SK-N-SH treated with all-trans-retinoic acid at 6 μM for 48 hours (cell line): Measurements from ENCODE around the gene GLI2.

Experiments
- ATAC-seq: fragments of 200-7000 bp; cut with Tn5 transposase; 3 replicates; pipeline ENCODE4 v1.9.1; 2020; ENCODE audit warnings: mild to moderate bottlenecking, moderate library complexity
- BACH2 ChIP-seq: fragments of 250-450 bp; sonication (Bioruptor Pico); IDR thresholded peaks from 2 replicates; pipeline ENCODE4 v1.9.0; 2021; ENCODE audit warnings: mild to moderate bottlenecking, borderline replicate concordance
- CREB5 ChIP-seq: fragments of 250-450 bp; sonication (Bioruptor Pico); IDR thresholded peaks from 2 replicates; pipeline ENCODE4 v1.5.1; 2020; ENCODE audit warnings: low read depth, mild to moderate bottlenecking, moderate library complexity
- CSDC2 ChIP-seq: fragments of 250-450 bp; sonication (Bioruptor Pico); IDR thresholded peaks from 2 replicates; pipeline ENCODE4 v1.5.0; 2020; ENCODE audit warnings: mild to moderate bottlenecking, moderate library complexity
- CSRNP3 ChIP-seq: fragments of 250-450 bp; sonication (Bioruptor Pico); IDR thresholded peaks from 2 replicates; pipeline ENCODE4 v1.5.1; 2021; ENCODE audit warnings: mild to moderate bottlenecking, moderate library complexity
- ESRRG ChIP-seq: fragments of 250-450 bp; sonication (Bioruptor Pico); IDR thresholded peaks from 2 replicates; pipeline ENCODE4 v1.6.1; 2021; ENCODE audit warnings: mild to moderate bottlenecking
- GLIS3 ChIP-seq: fragments of 250-450 bp; sonication (Bioruptor Pico); IDR thresholded peaks from 2 replicates; pipeline ENCODE4 v1.5.0; 2020; ENCODE audit warnings: mild to moderate bottlenecking, moderate library complexity
- ISL1 ChIP-seq: fragments of 250-450 bp; sonication (Bioruptor Pico); IDR thresholded peaks from 2 replicates; pipeline ENCODE4 v2.1.2; 2022; ENCODE audit warnings: mild to moderate bottlenecking, moderate library complexity
- OSR1 ChIP-seq: fragments of 250-450 bp; sonication (Bioruptor Pico); IDR thresholded peaks from 2 replicates; pipeline ENCODE4 v1.8.0; 2022; ENCODE audit warnings: moderate library complexity, mild to moderate bottlenecking, inconsistent platforms
- PATZ1 ChIP-seq: fragments of 250-450 bp; sonication (Bioruptor Pico); IDR thresholded peaks from 2 replicates; pipeline ENCODE4 v1.8.0; 2020; ENCODE audit warnings: mild to moderate bottlenecking, moderate library complexity, borderline replicate concordance
- POU6F1 ChIP-seq: fragments of 250-450 bp; sonication (Bioruptor Pico); IDR thresholded peaks from 2 replicates; pipeline ENCODE4 v1.8.0; 2021; ENCODE audit warnings: low read depth, mild to moderate bottlenecking, moderate library complexity, borderline replicate concordance
- PPARA ChIP-seq: fragments of 250-450 bp; sonication (Bioruptor Pico); IDR thresholded peaks from 2 replicates; pipeline ENCODE4 v1.5.0; 2020; ENCODE audit warnings: mild to moderate bottlenecking, borderline replicate concordance
- RARB ChIP-seq: fragments of 250-450 bp; sonication (Bioruptor Pico); IDR thresholded peaks from 2 replicates; pipeline ENCODE4 v1.8.0; 2021; ENCODE audit warnings: mild to moderate bottlenecking, moderate library complexity
- SNAI2 ChIP-seq: fragments of 250-450 bp; sonication (Bioruptor Pico); IDR thresholded peaks from 2 replicates; pipeline ENCODE4 v1.5.0; 2020; ENCODE audit warnings: mild to moderate bottlenecking, moderate library complexity
- TOX ChIP-seq: fragments of 250-450 bp; sonication (Bioruptor Pico); IDR thresholded peaks from 2 replicates; pipeline ENCODE4 v1.8.0; 2021; ENCODE audit warnings: mild to moderate bottlenecking, moderate library complexity, borderline replicate concordance
- TSHZ2 ChIP-seq: fragments of 250-450 bp; sonication (Bioruptor Pico); IDR thresholded peaks from 2 replicates; pipeline ENCODE4 v1.5.0; 2020; ENCODE audit warnings: mild to moderate bottlenecking, moderate library complexity
- ZC3H10 ChIP-seq: fragments of 250-450 bp; sonication (Bioruptor Pico); IDR thresholded peaks from 2 replicates; pipeline ENCODE4 v1.5.1; 2021; ENCODE audit warnings: mild to moderate bottlenecking, moderate library complexity
- ZFP3 ChIP-seq: fragments of 250-450 bp; sonication (Bioruptor Pico); IDR thresholded peaks from 2 replicates; pipeline ENCODE4 v1.5.0; 2020; ENCODE audit warnings: mild to moderate bottlenecking, moderate library complexity
- ZFP30 ChIP-seq: fragments of 450-650 bp; formaldehyde crosslinking; IDR thresholded peaks from 2 replicates; pipeline ENCODE4 v1.5.0; 2022; ENCODE audit warnings: mild to moderate bottlenecking, moderate library complexity
- ZNF565 ChIP-seq: fragments of 450-650 bp; formaldehyde crosslinking; conservative IDR thresholded peaks from 2 replicates; pipeline ENCODE4 v1.5.0; 2020; ENCODE audit warnings: low read depth, mild to moderate bottlenecking, moderate library complexity
- ZNF70 ChIP-seq: fragments of 450-650 bp; formaldehyde crosslinking; IDR thresholded peaks from 2 replicates; pipeline ENCODE4 v1.5.0; 2020; ENCODE audit warnings: mild to moderate bottlenecking, moderate library complexity
- ZNF8 ChIP-seq: fragments of 450-650 bp; formaldehyde crosslinking; IDR thresholded peaks from 2 replicates; pipeline ENCODE4 v1.5.0; 2020; ENCODE audit warnings: mild to moderate bottlenecking, moderate library complexity

GLI2 gene

GRCh38 chr2:120691410-120691809 lies 44.3 kb upstream of the GLI2 start:
- no peak for TF ChIP-seq PATZ1 (CRISPR knock-in tag)
- no peak for TF ChIP-seq GLIS3 (CRISPR knock-in tag)
- no peak for TF ChIP-seq OSR1 (CRISPR knock-in tag)
- TF ChIP-seq ZNF565 (CRISPR knock-in tag) = no peak
- TF ChIP-seq CSRNP3 = no peak
- TF ChIP-seq ESRRG (CRISPR knock-in tag) = no peak
- no peak for TF ChIP-seq CREB5 (CRISPR knock-in tag)
- no peak for TF ChIP-seq TSHZ2 (CRISPR knock-in tag)
- no peak for TF ChIP-seq PPARA
- TF ChIP-seq ZC3H10 (CRISPR knock-in tag) = no peak
- TF ChIP-seq BACH2 (CRISPR knock-in tag) = no peak
- no peak for TF ChIP-seq SNAI2 (CRISPR knock-in tag)
- no peak for TF ChIP-seq ZNF70 (CRISPR knock-in tag)
- TF ChIP-seq ISL1 = no peak
- no peak for TF ChIP-seq POU6F1 (CRISPR knock-in tag)
- no peak for TF ChIP-seq ZFP30 (CRISPR knock-in tag)
- TF ChIP-seq RARB (CRISPR knock-in tag) = no peak
- no peak for TF ChIP-seq ZFP3 (CRISPR knock-in tag)
- ATAC-seq = no peak

GRCh38 chr2:120692691-120693090 lies 43.0 kb upstream of the GLI2 start:
- no peak for TF ChIP-seq ZNF565 (CRISPR knock-in tag)
- no peak for TF ChIP-seq OSR1 (CRISPR knock-in tag)
- TF ChIP-seq PATZ1 (CRISPR knock-in tag) = no peak
- no peak for TF ChIP-seq ZFP30 (CRISPR knock-in tag)
- TF ChIP-seq BACH2 (CRISPR knock-in tag) = no peak
- no peak for TF ChIP-seq ISL1
- no peak for TF ChIP-seq ZFP3 (CRISPR knock-in tag)
- no peak for TF ChIP-seq GLIS3 (CRISPR knock-in tag)
- ATAC-seq = no peak

GRCh38 chr2:120693121-120693520 lies 42.5 kb upstream of the GLI2 start:
- ATAC-seq = no peak
- TF ChIP-seq OSR1 (CRISPR knock-in tag) (no peak), ZFP3 (CRISPR knock-in tag) (no peak), CSDC2 (no peak), TOX (no peak), CREB5 (CRISPR knock-in tag) (no peak), ZC3H10 (CRISPR knock-in tag) (no peak), PPARA (no peak), RARB (CRISPR knock-in tag) (no peak), GLIS3 (CRISPR knock-in tag) (no peak), BACH2 (CRISPR knock-in tag) (no peak), PATZ1 (CRISPR knock-in tag) (no peak), ZNF8 (CRISPR knock-in tag) (no peak)
